Erythroblast (primary cell): ENCODE data around the gene SLF2.

Source experiments
- GATA1 ChIP-seq: IDR thresholded peaks from 2 replicates; pipeline ENCODE4 v1.6.1; 2011; ENCODE audit warnings: low read depth, mild to moderate bottlenecking, control low read depth, low read length, moderate library complexity
- POLR2A ChIP-seq: IDR thresholded peaks from 2 replicates; pipeline ENCODE4 v1.6.1; 2011; ENCODE audit warnings: mild to moderate bottlenecking, low read length

- no peak for TF ChIP-seq POLR2A
- no peak for TF ChIP-seq GATA1
Observed at GRCh38 chr10:100913470-100913865, 705 bp downstream of the SLF2 start.
